Karpas-422 (cell line): ENCODE measurements around the gene GOLGA8K. TPM values are rescaled to one million over a fixed set of nuclear protein-coding genes. Genes with fewer than 3 reads are reported as not detected.
"Not testable (repeated sequence)": the region's sequence is repeated elsewhere in the genome, so short reads cannot be mapped to it uniquely, and the experiment has no call there.

ENCODE experiments used
- DNase-seq: peaks from one replicate; pipeline ENCODE4 v3.0.0-alpha.2; 2015
- H2AFZ ChIP-seq: fragments of 200-600 bp; sonication (generic); 2 replicates; pipeline ENCODE4 v1.6.1; 2014; ENCODE audit warnings: antibody characterized with exemption, low read length, mixed read lengths
- H3K27ac ChIP-seq: fragments of 200-600 bp; sonication (generic); 2 replicates; pipeline ENCODE4 v1.5.1; 2014; ENCODE audit warnings: mild to moderate bottlenecking, low read length, moderate library complexity
- H3K27me3 ChIP-seq: fragments of 200-600 bp; sonication (generic); 2 replicates; pipeline ENCODE4 v1.6.1; 2014; ENCODE audit warnings: low read length, mixed read lengths
- H3K36me3 ChIP-seq: fragments of 200-600 bp; sonication (generic); 2 replicates; pipeline ENCODE4 v1.6.1; 2014; ENCODE audit warnings: low read length, mixed read lengths; ENCODE audit not compliant: insufficient read depth
- H3K4me1 ChIP-seq: fragments of 200-600 bp; sonication (generic); 2 replicates; pipeline ENCODE4 v1.6.1; 2014; ENCODE audit warnings: mild to moderate bottlenecking, low read length, mixed read lengths
- H3K4me2 ChIP-seq: fragments of 200-600 bp; sonication (generic); 2 replicates; pipeline ENCODE4 v1.6.1; 2014; ENCODE audit warnings: low read length, low read depth, mild to moderate bottlenecking; ENCODE audit not compliant: poor library complexity, severe bottlenecking
- H3K4me3 ChIP-seq: fragments of 200-600 bp; sonication (generic); 2 replicates; pipeline ENCODE4 v1.5.1; 2014; ENCODE audit warnings: mild to moderate bottlenecking, antibody characterized with exemption, low read length, mixed read lengths
- H3K79me2 ChIP-seq: fragments of 200-600 bp; sonication (generic); 2 replicates; pipeline ENCODE4 v1.6.1; 2014; ENCODE audit warnings: mild to moderate bottlenecking, low read length, mixed read lengths
- H3K9ac ChIP-seq: fragments of 200-600 bp; sonication (generic); 2 replicates; pipeline ENCODE4 v1.6.0; 2014; ENCODE audit warnings: low read length
- H3K9me2 ChIP-seq: fragments of 200-600 bp; sonication (generic), shearing (Covaris generic); replicated peaks from 2 replicates; pipeline ENCODE4 v1.6.0; 2014; ENCODE audit warnings: mild to moderate bottlenecking, low read length, moderate library complexity; ENCODE audit not compliant: insufficient read depth
- H3K9me3 ChIP-seq: fragments of 300-700, 200-600 bp; sonication (generic); 2 replicates; pipeline ENCODE4 v1.6.1; 2014; ENCODE audit warnings: low read length, mixed read lengths
- H4K20me1 ChIP-seq: fragments of 200-600 bp; sonication (generic); 2 replicates; pipeline ENCODE4 v1.6.1; 2014; ENCODE audit warnings: mild to moderate bottlenecking, antibody characterized with exemption, low read length, low read depth; ENCODE audit not compliant: insufficient read depth
- total RNA-seq: library from RNA; depleted of rRNA; stranded (reverse); fragments of >200 nt; shearing (Covaris generic); gene quantifications from 2 replicates; pipeline ENCODE4 v1.2.3, GENCODE V29; 2014; ENCODE audit warnings: low replicate concordance

Gene GOLGA8K
- total RNA-seq, 1 experiment from 2014 or later, result not detected

- not testable (repeated sequence) for DNase-seq, H3K4me2 ChIP-seq, H3K27ac ChIP-seq, H2AFZ ChIP-seq, H3K9ac ChIP-seq, H3K9me3 ChIP-seq, H3K27me3 ChIP-seq, H3K4me3 ChIP-seq, H3K36me3 ChIP-seq, H3K79me2 ChIP-seq, H3K9me2 ChIP-seq, H3K4me1 ChIP-seq, H4K20me1 ChIP-seq
Measured at GRCh38 chr15:32388050-32388648, 14.9 kb downstream of the GOLGA8K start.

GRCh38 chr15:32385823-32386495 is 17.1 kb downstream of the GOLGA8K start:
- H3K9me2 ChIP-seq, H3K27ac ChIP-seq, H2AFZ ChIP-seq, H3K9me3 ChIP-seq, H4K20me1 ChIP-seq, H3K36me3 ChIP-seq, H3K4me2 ChIP-seq, H3K9ac ChIP-seq, H3K27me3 ChIP-seq, DNase-seq, H3K4me3 ChIP-seq, H3K79me2 ChIP-seq, H3K4me1 ChIP-seq: not testable (repeated sequence)

- not testable (repeated sequence) for H3K79me2 ChIP-seq, H3K4me2 ChIP-seq, H3K9ac ChIP-seq, H3K4me1 ChIP-seq, H3K27me3 ChIP-seq, H3K36me3 ChIP-seq, H2AFZ ChIP-seq, H3K27ac ChIP-seq, H4K20me1 ChIP-seq, DNase-seq, H3K4me3 ChIP-seq, H3K9me3 ChIP-seq, H3K9me2 ChIP-seq
Measured at GRCh38 chr15:32374185-32374584, 28.9 kb downstream of the GOLGA8K start.

- not testable (repeated sequence) for H3K9ac ChIP-seq, H3K4me3 ChIP-seq, H3K4me2 ChIP-seq, H3K9me2 ChIP-seq, H3K79me2 ChIP-seq, H3K9me3 ChIP-seq, H4K20me1 ChIP-seq, H3K36me3 ChIP-seq, H3K4me1 ChIP-seq, H3K27me3 ChIP-seq, DNase-seq, H2AFZ ChIP-seq, H3K27ac ChIP-seq
Measured at GRCh38 chr15:32373707-32374106, 29.4 kb downstream of the GOLGA8K start.

- H3K9ac ChIP-seq, H4K20me1 ChIP-seq, H3K4me3 ChIP-seq, DNase-seq, H2AFZ ChIP-seq, H3K4me2 ChIP-seq, H3K36me3 ChIP-seq, H3K9me2 ChIP-seq, H3K27me3 ChIP-seq, H3K4me1 ChIP-seq, H3K9me3 ChIP-seq, H3K79me2 ChIP-seq, H3K27ac ChIP-seq: not testable (repeated sequence)
Measured at GRCh38 chr15:32372075-32372474, 31.0 kb downstream of the GOLGA8K start.

- H3K36me3 ChIP-seq, H3K27ac ChIP-seq, H3K79me2 ChIP-seq, H2AFZ ChIP-seq, H3K9ac ChIP-seq, H3K9me3 ChIP-seq, H3K4me3 ChIP-seq, H3K27me3 ChIP-seq, H3K4me1 ChIP-seq, H3K4me2 ChIP-seq, H3K9me2 ChIP-seq, H4K20me1 ChIP-seq, DNase-seq: not testable (repeated sequence)
Measured at GRCh38 chr15:32370526-32370925, 32.6 kb downstream of the GOLGA8K start.

- not testable (repeated sequence) for H3K27me3 ChIP-seq, H3K36me3 ChIP-seq, H3K9ac ChIP-seq, H2AFZ ChIP-seq, H3K4me2 ChIP-seq, H3K9me3 ChIP-seq, H3K4me1 ChIP-seq, H3K79me2 ChIP-seq, DNase-seq, H3K27ac ChIP-seq, H4K20me1 ChIP-seq, H3K9me2 ChIP-seq, H3K4me3 ChIP-seq
Measured at GRCh38 chr15:32370064-32370463, 33.0 kb downstream of the GOLGA8K start.

GRCh38 chr15:32366492-32366891 is 36.6 kb downstream of the GOLGA8K start:
- not testable (repeated sequence) for H3K36me3 ChIP-seq, H3K4me1 ChIP-seq, H3K9me2 ChIP-seq, H3K4me3 ChIP-seq, DNase-seq, H3K79me2 ChIP-seq, H3K4me2 ChIP-seq, H4K20me1 ChIP-seq, H2AFZ ChIP-seq, H3K27me3 ChIP-seq, H3K9ac ChIP-seq, H3K27ac ChIP-seq, H3K9me3 ChIP-seq

- not testable (repeated sequence) for H3K9me2 ChIP-seq, H3K36me3 ChIP-seq, H2AFZ ChIP-seq, H3K27me3 ChIP-seq, H3K4me2 ChIP-seq, H3K79me2 ChIP-seq, DNase-seq, H4K20me1 ChIP-seq, H3K9ac ChIP-seq, H3K4me1 ChIP-seq, H3K4me3 ChIP-seq, H3K9me3 ChIP-seq, H3K27ac ChIP-seq
Measured at GRCh38 chr15:32365955-32366354, 37.1 kb downstream of the GOLGA8K start.
